GM18505 (cell line): Measurements from ENCODE around the gene ECT2L.
A peak's percentile ranks its signal among the peaks of the same experiment; 100 is the strongest.

Experiments
- ATAC-seq: cut with Tn5 transposase; IDR thresholded peaks from one replicate; pipeline ENCODE4 v1.9.1; 2021; ENCODE audit not compliant: unreplicated experiment
- POLR2A ChIP-seq: IDR thresholded peaks from 4 replicates; pipeline ENCODE4 v1.6.1; 2011; ENCODE audit warnings: borderline replicate concordance; ENCODE audit not compliant: insufficient read depth, insufficient read length; ENCODE audit errors: extremely low read depth

The ECT2L gene, protein sequence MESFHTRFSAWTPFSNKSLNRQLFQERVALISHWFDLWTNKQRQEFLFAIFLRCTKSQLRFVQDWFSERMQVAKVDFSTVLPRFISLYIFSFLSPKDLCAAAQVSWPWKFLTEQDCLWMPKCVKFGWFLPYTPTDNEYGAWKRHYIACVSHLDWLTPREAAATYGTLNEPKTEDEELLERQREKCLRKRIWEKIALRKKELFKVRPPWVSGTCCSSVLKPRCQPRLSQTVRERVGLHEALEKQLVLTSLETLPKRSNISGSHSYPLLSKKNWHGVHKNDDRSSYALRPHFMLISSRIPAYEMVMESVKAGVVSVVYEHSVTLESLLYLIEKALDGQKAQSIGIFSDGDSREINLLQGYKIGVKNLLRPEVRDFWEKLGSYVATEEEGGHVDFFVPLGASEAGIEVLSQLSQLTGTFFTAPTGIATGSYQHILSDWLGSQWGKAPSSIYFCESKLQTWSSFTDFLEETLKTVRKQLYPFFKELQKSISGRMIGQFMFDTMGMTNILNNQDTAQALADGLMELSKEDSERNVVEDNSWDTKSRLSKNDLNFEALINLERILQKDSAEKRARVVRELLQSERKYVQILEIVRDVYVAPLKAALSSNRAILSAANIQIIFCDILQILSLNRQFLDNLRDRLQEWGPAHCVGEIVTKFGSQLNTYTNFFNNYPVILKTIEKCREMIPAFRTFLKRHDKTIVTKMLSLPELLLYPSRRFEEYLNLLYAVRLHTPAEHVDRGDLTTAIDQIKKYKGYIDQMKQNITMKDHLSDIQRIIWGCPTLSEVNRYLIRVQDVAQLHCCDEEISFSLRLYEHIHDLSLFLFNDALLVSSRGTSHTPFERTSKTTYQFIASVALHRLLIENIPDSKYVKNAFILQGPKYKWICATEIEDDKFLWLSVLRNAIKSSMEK

DNA sequence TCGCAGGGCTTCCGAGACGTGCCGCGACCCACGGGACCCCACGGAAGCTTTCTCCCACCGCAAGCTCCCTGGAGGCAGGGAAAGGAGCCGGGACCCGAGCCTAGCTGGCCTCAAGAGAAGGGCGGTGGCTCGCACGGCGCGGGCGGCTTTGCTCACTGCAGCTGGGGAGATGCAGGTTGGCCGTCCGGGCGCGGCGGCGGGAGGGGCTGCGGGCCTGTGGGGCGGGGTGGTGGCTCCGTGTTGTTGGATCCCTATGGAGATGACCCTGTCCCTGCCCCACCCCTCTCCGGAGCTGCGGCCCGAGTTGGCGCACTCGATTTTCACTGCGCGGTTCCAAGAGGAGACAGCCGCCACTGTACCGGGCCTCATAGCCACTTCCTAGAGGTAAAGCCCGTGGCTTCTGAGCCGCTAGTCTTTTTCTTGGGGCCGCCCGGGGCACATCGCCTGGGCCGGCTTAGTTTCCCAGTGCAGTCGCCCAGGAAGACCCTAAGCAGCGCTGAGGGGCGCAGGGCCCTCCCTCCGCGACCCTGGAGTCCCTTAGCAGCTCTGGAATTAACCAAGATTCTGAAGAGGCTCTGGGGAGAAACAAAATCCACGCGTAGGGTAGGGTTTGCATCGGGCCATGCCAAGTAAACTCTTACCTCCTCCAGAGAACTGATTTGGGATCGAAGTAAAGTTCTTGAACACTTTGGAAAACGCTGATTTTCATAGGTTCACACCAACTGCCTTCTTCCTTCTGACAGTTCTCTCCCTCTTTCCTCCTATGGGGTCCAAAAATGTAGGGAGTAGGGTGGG, at the start of gene ECT2L:
Gene ECT2L (plus strand): TSS at position 279 of the 795 bp plus-strand sequence. CDS start 17,188 bp downstream, outside the sequence.
- no peak for ATAC-seq

DNA sequence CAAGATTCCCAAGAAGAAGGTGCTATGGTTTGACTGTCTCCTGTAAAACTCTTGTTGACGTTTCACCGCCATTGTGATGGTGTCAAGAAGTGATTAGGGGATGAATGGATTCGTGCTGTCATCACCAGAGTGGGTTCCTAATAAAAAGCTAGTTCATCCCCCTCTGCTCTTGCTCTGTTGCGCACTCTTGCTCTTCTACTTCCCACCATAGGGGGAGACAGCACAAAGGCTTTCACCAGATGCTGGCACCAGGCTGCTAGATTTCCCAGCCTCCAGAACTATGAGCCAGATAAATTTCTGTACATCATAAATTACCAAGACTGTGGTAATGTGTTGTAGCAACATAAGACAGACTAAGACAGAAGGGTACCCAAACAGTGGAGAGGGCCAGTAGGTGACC, 43.9 kb upstream of the ECT2L start:
- ATAC-seq = no peak
- no peak for TF ChIP-seq POLR2A

More for the DNA sequence above, at the start of gene ECT2L:
- TF ChIP-seq POLR2A = no peak

DNA sequence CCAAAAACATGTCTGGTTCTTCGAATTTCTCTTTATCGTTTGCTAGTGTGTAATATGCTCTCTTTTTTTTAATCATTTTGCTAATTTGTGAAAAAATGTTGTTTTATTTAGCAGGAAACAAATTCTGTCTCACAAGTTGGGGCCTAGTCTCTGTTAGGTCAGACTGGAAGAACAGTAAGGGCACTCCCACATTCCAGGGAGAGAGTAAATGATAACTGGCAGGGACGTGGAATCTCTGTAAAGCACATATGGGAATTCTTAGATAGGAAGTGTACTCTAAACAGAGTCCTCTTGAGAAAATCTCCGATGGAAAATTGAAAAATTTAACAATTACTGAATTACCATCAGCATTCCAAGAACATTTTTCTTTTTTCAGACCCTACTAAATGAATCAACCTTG, 38.8 kb upstream of the ECT2L start:
- ATAC-seq = no peak
- TF ChIP-seq POLR2A = no peak

DNA sequence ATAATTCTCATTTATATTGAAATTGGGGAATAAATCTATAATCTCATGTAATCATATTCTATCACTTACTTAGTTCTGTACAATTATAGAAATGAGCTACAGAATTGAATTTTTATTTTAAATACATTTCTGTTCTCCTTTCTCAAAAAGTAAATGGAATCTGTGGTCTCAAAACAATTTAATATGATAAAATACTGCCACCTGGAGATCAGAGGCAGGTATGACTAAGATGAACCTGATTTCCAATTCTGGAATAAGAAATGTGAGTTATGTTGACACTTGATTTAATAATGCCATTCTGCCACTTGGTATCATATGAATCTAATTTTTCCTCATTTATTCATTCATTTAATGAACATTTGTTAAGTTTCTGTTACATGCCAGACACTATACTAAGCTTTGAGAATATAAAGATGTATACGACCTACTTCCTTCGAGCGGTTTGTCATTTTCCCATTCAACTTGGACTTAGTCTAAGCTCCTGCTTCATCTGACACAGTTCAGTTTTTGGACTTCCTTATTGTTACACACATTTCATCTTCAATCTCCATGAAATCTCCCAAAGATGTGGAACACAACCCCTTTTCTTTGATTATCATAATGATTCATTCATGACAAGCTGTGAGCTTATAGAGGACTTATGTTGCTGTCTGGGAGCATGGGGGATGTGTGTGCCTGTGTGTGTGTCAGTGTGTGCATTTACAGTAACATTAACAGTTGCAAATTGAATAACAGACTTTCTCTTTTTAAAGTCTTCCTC, 29.8 kb upstream of the ECT2L start:
- no peak for ATAC-seq
- no peak for TF ChIP-seq POLR2A

DNA sequence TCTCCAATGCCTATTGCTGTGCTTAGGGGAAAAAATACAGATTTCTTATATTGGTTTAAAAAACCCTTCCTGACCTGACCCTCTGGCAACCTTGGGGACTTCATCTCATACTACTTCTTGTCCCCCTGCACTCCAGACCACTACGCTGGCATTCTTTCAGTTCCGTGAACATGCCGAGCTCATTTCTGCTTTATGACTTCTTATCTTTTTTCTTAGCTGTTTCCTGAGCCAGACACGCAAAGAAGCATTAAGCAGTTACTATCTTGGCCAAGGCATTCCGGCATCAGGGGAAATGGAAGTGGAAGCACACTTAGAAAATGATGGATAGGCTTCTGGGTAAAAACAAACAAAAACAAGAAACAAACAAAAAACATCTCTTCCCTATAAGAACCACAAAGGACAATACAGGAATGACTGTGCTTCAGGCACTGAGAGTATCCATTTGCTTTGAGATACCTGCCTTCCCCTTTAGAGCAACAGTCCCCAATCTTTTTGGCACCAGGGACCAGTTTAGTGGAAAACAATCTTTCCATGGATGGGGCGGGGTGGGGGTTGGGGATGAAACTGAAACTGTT, 26.7 kb upstream of the ECT2L start:
- ATAC-seq = no peak
- TF ChIP-seq POLR2A = no peak

DNA sequence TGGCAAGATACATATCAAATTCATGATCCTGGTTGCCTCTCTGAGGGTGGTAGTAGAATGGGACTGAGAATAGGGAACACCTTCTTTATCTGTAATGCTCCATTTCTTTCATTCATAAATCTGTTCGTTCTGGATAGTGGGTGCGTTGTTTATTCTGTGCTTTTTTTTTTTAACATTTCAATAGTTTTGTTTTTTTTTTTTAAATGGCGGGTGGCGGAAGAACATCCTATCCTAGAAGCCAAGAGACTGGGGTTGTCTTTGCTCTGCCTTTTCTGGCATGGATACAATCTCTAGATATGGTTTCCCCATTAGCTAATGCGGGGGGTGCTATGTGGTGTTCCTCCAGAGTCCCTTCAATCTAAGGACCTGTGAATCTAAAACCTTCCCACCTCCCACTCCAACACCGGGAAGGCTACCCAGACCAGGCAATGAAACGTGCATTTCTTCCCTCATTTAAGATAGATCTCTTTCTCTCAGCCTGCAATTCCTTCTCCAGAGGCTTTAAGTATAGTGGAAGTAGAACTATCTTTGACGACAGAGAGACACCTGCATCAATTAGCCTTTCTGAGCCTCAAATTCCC, 23.2 kb upstream of the ECT2L start:
- ATAC-seq = no peak
- no peak for TF ChIP-seq POLR2A

DNA sequence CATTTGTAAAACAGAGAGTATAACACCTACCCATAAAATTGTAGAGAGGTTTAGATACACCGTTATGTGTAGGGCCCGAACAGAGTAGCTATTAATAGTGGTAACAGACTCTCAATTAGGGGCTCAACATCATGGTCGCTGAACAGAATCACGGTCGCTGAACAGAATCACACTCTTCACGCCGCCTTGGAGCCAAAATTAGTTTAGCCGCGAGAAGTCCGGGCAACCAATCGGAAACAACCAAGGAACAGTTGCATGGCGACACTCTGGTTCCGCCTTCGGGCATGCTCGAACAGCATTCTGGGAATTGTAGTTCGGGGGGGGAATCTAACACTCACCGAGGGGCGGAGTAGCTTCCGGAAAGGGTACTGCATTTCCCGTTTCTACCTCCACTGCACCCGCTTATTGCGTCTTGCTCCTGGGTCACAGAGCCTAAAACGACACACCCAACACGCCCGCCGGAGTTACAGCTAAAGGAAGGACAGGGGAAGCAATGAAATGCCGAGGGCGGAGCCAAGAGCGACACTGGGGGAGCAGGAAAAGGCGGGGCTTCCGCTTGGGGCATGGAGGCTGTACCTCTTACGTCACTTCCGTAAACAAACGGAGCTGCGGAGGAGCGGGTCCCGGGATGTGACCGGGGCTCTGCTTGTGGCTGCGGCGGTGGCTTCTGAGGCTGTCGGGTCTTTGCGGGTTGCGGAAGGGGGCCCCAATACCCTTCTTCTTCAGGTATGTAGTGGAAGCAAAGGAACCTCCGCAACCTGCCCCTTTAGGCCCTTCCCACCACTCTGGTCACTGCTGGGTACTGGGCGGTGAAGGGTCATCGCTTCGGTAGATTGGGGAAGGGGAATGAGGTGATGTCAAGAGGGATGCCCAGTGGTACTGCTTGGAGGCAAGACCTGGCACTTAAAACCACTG, 22.5 kb upstream of the ECT2L start, which contains the start of gene CCDC28A:
Gene CCDC28A (plus strand): TSS at position 593 of the 915 bp plus-strand sequence. CDS start 2,352 bp downstream, outside the sequence.
- ATAC-seq = peak; percentile 88
- peak; percentile 71 for TF ChIP-seq POLR2A

DNA sequence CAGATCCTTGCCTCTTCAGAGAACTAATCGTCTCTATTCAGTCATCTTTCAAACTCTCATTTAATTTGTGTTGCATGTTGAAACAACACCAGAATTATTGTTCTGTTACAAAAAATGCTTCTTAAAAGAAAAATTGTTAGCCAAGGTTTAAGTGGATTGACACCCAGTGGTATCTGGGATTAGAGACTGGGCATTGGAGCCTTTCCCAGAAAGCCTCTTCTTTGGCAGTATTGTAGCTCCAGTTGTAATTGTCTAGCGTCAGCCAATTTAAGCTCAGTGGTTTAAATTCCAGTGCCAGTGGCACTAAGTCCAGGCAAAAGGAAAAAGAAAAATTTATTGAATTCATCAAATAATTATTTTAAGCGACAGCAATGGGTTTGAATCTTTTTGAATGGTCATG, 21.5 kb upstream of the ECT2L start:
- no peak for TF ChIP-seq POLR2A
- no peak for ATAC-seq

DNA sequence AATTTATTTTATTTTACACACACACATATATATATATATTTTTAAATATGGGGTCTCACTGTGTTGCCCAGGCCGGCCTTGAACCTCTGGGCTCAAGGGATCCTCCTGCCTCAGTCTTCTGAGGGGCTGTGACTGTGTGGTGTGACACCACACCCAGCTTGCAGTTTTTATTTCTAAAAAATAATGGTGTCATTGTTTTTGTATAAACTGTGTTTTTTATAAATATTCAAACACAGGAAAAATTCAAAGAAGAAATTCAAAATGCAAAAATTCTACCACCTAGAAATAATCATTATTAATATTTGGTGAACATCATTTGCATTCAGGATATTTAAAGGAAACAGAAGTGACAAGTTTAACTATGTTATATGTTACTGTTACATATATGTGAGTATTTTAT, 19.2 kb upstream of the ECT2L start:
- ATAC-seq = no peak
- TF ChIP-seq POLR2A = no peak

DNA sequence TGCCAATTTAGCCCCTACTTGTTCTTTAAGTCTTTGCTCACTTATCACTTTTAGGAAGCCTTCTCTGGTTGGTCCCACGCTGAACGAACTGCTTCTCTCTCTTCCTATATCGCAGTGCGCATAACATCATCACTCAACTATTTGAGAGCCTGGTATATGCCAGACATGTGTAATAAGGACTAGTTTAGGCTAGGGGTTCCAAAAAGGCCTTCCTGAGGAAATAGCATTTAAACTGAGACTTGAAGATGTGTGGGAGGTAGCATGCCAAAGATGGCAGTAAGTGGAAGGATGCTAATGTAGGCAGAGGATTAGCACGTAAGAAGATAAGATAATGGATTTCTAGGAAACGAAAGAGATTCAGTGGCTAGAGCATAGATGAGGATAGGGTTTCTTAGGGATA, 17.6 kb upstream of the ECT2L start:
- TF ChIP-seq POLR2A = no peak
- ATAC-seq = no peak

DNA sequence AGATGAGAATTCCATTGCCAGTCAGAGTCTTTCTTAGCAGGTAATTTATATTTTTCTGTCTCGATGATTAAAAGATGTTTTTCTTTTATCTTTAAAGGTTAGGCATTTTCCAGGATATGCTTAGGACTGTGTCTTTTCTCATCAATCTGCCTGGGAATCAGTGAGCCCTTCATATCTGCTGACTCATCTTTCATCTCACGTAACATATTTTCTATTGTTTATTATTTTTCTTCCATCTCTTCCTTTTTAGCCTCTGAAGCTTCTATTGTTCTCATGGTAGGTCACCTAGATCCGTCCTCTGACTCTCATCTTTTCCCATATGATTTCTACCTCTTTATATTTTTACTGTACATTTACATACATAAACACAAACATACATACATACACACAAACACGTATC, 13.6 kb upstream of the ECT2L start:
- TF ChIP-seq POLR2A = no peak
- no peak for ATAC-seq
